ENCODE results near the gene SYCE3.

SYCE3 gene

GRCh38 chr22:50532824-50533796, 29.6 kb downstream of the SYCE3 start:
- TF ChIP-seq CTCF (IDR thresholded peaks at IDR 0.05; ENCODE audit: insufficient read depth, low read length, poor library complexity, severe bottlenecking) (no peak), EZH2phosphoT487 (conservative IDR thresholded peaks at IDR 0.05; ENCODE audit: low read length) (no peak)
- H3K9me3 ChIP-seq (ENCODE audit: insufficient read depth, low read length): no peaks in the 10 kb centered on the region
- no peaks in the 10 kb centered on the region for H3K9me2 ChIP-seq (replicated peaks; ENCODE audit: insufficient read depth, low read length)
- no peak overlapping the region for H2AFZ ChIP-seq (ENCODE audit: low read depth, low read length, severe bottlenecking)
- H3K27ac ChIP-seq (ENCODE audit: low read depth, low read length): no peak overlapping the region
- no peaks in the 10 kb centered on the region for H3K36me3 ChIP-seq (ENCODE audit: low read length)
- peaks cover 18% of the 10 kb centered on the region for H3F3A ChIP-seq (ENCODE audit: insufficient read depth)
- no peaks in the 10 kb centered on the region for H4K20me1 ChIP-seq (ENCODE audit: low read depth, low read length)
- no peak overlapping the region for H3K4me3 ChIP-seq (ENCODE audit: insufficient read depth, low read length, poor library complexity, severe bottlenecking)
- H3K9ac ChIP-seq (ENCODE audit: low read length): no peak overlapping the region
- no peaks in the 10 kb centered on the region for H3K79me2 ChIP-seq (ENCODE audit: insufficient read depth, low read length)
- H3K27me3 ChIP-seq (ENCODE audit: low read length): no peaks in the 10 kb centered on the region
- no peak overlapping the region for H3K4me2 ChIP-seq (ENCODE audit: low read depth, low read length, poor library complexity, severe bottlenecking)

GRCh38 chr22:50531962-50532674, 30.6 kb downstream of the SYCE3 start:
- H3K36me3 ChIP-seq (ENCODE audit: low read length): no peaks in the 10 kb centered on the region
- H3K9me3 ChIP-seq (ENCODE audit: insufficient read depth, low read length): no peaks in the 10 kb centered on the region
- H3K27ac ChIP-seq (ENCODE audit: low read depth, low read length): no peak overlapping the region
- no peaks in the 10 kb centered on the region for H3K9me2 ChIP-seq (replicated peaks; ENCODE audit: insufficient read depth, low read length)
- H3K4me3 ChIP-seq (ENCODE audit: insufficient read depth, low read length, poor library complexity, severe bottlenecking): peak overlapping the region; percentile 51
- H2AFZ ChIP-seq (ENCODE audit: low read depth, low read length, severe bottlenecking): no peak overlapping the region
- no peaks in the 10 kb centered on the region for H4K20me1 ChIP-seq (ENCODE audit: low read depth, low read length)
- peak overlapping the region; percentile 61 for H3K4me2 ChIP-seq (ENCODE audit: low read depth, low read length, poor library complexity, severe bottlenecking)
- H3F3A ChIP-seq (ENCODE audit: insufficient read depth): peaks cover 25% of the 10 kb centered on the region
- TF ChIP-seq CTCF (IDR thresholded peaks at IDR 0.05; ENCODE audit: insufficient read depth, low read length, poor library complexity, severe bottlenecking) (no peak), EZH2phosphoT487 (conservative IDR thresholded peaks at IDR 0.05; ENCODE audit: low read length) (no peak)
- peak overlapping the region; percentile 62 for H3K9ac ChIP-seq (ENCODE audit: low read length)
- no peaks in the 10 kb centered on the region for H3K27me3 ChIP-seq (ENCODE audit: low read length)
- no peaks in the 10 kb centered on the region for H3K79me2 ChIP-seq (ENCODE audit: insufficient read depth, low read length)

- Histone ChIP-seq H3F3A (ENCODE audit: insufficient read depth) (peaks cover 25% of the 10 kb centered on the region), H3K27me3 (ENCODE audit: low read length) (no peaks in the 10 kb centered on the region)
Observed at GRCh38 chr22:50531546-50531961, 31.2 kb downstream of the SYCE3 start.

More at GRCh38 chr22:50531546-50531961, 31.2 kb downstream of the SYCE3 start:
- Histone ChIP-seq H3K9me3 (ENCODE audit: insufficient read depth, low read length) (no peaks in the 10 kb centered on the region), H4K20me1 (ENCODE audit: low read depth, low read length) (no peaks in the 10 kb centered on the region), H3K79me2 (ENCODE audit: insufficient read depth, low read length) (no peaks in the 10 kb centered on the region), H3K9me2 (replicated peaks; ENCODE audit: insufficient read depth, low read length) (no peaks in the 10 kb centered on the region), H3K9ac (ENCODE audit: low read length) (peak overlapping the region; percentile 62), H3K27ac (ENCODE audit: low read depth, low read length) (no peak overlapping the region; the same call in 1 of the 2 replicates), H3K36me3 (ENCODE audit: low read length) (no peaks in the 10 kb centered on the region), H3K4me2 (ENCODE audit: low read depth, low read length, poor library complexity, severe bottlenecking) (peak overlapping the region; percentile 61), H2AFZ (ENCODE audit: low read depth, low read length, severe bottlenecking) (peak overlapping the region; percentile 7), H3K4me3 (ENCODE audit: insufficient read depth, low read length, poor library complexity, severe bottlenecking) (peak overlapping the region; percentile 51)
- TF ChIP-seq EZH2phosphoT487 (conservative IDR thresholded peaks at IDR 0.05; ENCODE audit: low read length) (0 out of 2 replicates have a peak, but pooled peaks have one; percentile 82), CTCF (IDR thresholded peaks at IDR 0.05; ENCODE audit: insufficient read depth, low read length, poor library complexity, severe bottlenecking) (no peak)
